HG02759 (cell line): ENCODE results near the gene SEMA4A.
A peak's percentile ranks its signal among the peaks of the same experiment; 100 is the strongest.

Experiments used
- ATAC-seq: cut with Tn5 transposase; IDR thresholded peaks from one replicate; pipeline ENCODE4 v1.9.1; 2021; ENCODE audit warnings: mild to moderate bottlenecking, moderate library complexity; ENCODE audit not compliant: unreplicated experiment

SEMA4A gene

GRCh38 chr1:156134716-156135435, 18.5 kb upstream of the SEMA4A start:
- no peak for ATAC-seq

GRCh38 chr1:156135930-156136871, 17.2 kb upstream of the SEMA4A start:
- ATAC-seq: no peak

- ATAC-seq: no peak
These were observed 16.4 kb upstream of the SEMA4A start for GRCh38 chr1:156136970-156137483.

- no peak for ATAC-seq
These were observed 14.9 kb upstream of the SEMA4A start for GRCh38 chr1:156138458-156138867.

- ATAC-seq: no peak
These were observed 12.3 kb upstream of the SEMA4A start for GRCh38 chr1:156140879-156141707.

GRCh38 chr1:156143765-156144489, 9.5 kb upstream of the SEMA4A start:
- ATAC-seq: no peak

- no peak for ATAC-seq
These were observed 8.6 kb upstream of the SEMA4A start for GRCh38 chr1:156144742-156145141.

- ATAC-seq: no peak
These were observed 7.8 kb upstream of the SEMA4A start for GRCh38 chr1:156145650-156146019.

- no peak for ATAC-seq
These were observed 7.2 kb upstream of the SEMA4A start for GRCh38 chr1:156146020-156146768.

GRCh38 chr1:156146769-156147405, 6.5 kb upstream of the SEMA4A start:
- ATAC-seq: no peak

GRCh38 chr1:156148216-156148615, 5.2 kb upstream of the SEMA4A start:
- no peak for ATAC-seq

GRCh38 chr1:156149374-156150332, 3.7 kb upstream of the SEMA4A start:
- ATAC-seq: peak; percentile 54

GRCh38 chr1:156150333-156151011, 2.9 kb upstream of the SEMA4A start:
- no peak for ATAC-seq

GRCh38 chr1:156151093-156151688, 2.2 kb upstream of the SEMA4A start:
- no peak for ATAC-seq

- no peak for ATAC-seq
These were observed 757 bp upstream of the SEMA4A start for GRCh38 chr1:156152628-156153027.

GRCh38 chr1:156154317-156154749, 948 bp downstream of the SEMA4A start:
- peak; percentile 66 for ATAC-seq
